Limb (tissue), 2 donors: Measurements from ENCODE around the gene EPG5.
A peak's percentile ranks its signal among the peaks of the same experiment; 100 is the strongest.
"Not testable (repeated sequence)": the region's sequence is repeated elsewhere in the genome, so short reads cannot be mapped to it uniquely, and the experiment has no call there.

Source experiments
- DNase-seq, 2 donors: peaks; one replicate each; pipeline ENCODE4 v3.0.0-alpha.2; 2016; ENCODE audit errors: extremely low spot score in 2 of 2

The EPG5 gene

GRCh38 chr18:45967007-45967706 lies at the start of gene EPG5:
Gene EPG5, minus strand, starts transcription at chr18:45967329. Its CDS starts 90 bp downstream, at chr18:45967239.
- peak; percentile 92 to 96 for DNase-seq

DNA sequence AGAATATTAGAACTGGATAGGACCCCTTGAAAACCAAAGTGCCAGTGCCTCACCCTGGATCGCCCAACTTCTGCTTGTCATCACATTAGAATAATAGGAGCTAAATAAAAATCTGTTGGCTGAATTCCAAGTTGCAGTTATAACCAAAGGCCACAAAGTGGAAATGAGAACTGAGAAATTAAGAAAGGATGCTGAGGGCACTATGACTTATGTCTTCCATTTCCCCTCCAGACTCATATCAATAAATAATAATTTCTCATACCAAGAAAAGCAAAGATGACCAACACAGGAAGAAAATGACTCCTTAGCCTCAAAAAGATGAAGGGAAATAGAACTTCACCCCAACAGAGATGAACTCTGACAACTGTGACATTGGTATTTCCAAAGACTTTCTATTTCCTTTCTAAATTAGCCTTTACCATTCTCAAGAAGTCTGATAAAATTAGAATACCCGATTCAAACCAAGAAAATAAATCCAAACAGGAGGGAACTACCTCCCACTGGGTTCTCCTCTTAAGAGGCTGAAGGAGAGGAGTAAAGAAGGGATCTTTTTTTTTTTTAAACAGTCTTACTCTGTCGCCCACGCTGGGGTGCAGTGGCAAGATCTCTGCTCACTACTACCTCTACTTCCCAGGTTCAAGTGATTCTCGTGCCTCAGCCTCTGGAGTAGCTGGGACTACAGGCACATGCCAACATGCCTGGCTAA lies 46.5 kb upstream of the EPG5 start:
- DNase-seq: no peak

DNA sequence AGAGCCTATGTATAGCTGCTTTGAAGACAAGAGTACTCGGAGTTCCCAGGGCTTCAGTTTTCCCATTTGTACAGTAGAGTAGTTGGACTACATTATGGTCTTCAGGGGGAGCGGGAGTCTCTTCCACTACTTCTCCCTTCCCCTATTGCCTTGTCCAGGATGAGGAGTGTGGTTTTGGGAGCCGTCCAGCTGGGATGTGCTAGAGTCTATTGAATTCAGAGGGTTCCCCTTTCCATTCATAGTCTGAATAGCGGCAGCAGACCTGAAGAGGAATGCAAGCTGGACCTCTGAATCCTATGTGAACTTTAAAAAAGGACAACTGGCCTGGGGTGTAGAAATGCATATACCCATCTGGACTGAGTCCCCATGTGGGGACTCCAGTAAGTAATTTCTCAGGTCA lies 43.5 kb upstream of the EPG5 start:
- DNase-seq: no peak

DNA sequence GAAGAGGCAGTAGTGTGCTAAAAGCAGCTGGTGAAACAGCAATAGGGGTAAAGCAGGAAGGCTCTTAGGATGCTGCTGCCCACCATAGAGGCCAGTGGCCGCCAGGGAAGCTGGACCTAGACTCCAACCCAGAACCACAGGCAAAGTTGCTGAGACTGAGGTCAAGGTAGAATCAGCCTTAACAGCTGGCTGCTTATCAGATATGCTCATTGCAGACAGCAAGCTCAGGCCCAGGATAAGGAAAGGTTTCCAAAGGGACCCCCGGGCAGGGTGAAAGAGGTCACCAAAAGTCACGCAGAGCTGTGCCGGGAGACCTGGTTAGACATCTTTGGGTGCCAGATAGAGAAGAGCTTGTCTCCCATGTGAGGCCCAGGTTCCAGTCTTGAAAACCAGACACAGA lies 42.9 kb upstream of the EPG5 start:
- no peak for DNase-seq

GRCh38 chr18:46009125-46009840 lies 42.2 kb upstream of the EPG5 start:
- DNase-seq: no peak

GRCh38 chr18:46008531-46008930 lies 41.4 kb upstream of the EPG5 start:
- no peak for DNase-seq

GRCh38 chr18:46007165-46007564 lies 40.0 kb upstream of the EPG5 start:
- no peak for DNase-seq

- DNase-seq: no peak
Measured at GRCh38 chr18:46002934-46003333, 35.8 kb upstream of the EPG5 start.

- no peak for DNase-seq
Measured at GRCh38 chr18:46001892-46002291, 34.8 kb upstream of the EPG5 start.

- DNase-seq: no peak
Measured at GRCh38 chr18:46001074-46001473, 33.9 kb upstream of the EPG5 start.

DNA sequence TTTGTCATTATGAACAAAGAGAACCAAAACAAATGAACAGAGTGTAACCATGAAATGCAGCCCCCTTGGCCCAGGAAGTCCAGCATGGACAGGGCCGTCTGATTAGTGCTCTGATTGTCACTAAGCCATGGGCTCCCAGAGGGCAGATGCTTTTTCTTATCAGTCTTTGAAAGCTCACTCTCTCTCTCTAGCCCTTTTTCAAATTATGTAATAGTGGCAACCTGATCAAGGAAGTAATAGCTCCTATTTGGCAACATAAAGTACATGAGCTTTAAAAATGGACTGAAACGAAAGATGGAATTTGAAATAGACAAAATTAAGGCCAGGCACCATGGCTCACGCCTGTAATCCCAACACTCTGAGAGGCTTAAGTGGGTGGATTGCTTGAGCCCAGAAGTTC lies 32.4 kb upstream of the EPG5 start:
- DNase-seq: no peak

GRCh38 chr18:45998244-45998643 lies 31.1 kb upstream of the EPG5 start:
- DNase-seq: no peak

DNA sequence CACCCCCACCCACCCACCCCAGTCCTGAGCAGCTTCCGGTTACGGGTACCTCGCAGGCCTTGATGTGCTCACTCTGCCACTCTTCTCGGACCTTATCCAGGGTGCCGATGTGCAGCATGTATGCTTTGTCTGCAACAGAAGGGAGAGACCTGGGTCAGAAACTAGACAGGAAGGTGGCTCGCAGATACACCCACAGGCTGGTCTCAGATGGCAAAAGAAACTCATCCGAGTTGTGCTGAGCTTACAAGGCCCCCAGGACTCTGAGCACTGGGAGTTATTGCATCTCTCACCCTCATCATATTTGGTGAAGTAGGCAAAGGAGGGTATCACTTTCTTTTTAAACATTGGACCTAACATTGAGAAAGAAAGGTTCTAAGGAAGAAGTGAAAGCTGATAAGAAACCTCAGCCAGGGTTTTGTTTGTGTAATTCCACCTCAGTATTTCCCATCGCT lies 30.6 kb upstream of the EPG5 start:
- DNase-seq: no peak

DNA sequence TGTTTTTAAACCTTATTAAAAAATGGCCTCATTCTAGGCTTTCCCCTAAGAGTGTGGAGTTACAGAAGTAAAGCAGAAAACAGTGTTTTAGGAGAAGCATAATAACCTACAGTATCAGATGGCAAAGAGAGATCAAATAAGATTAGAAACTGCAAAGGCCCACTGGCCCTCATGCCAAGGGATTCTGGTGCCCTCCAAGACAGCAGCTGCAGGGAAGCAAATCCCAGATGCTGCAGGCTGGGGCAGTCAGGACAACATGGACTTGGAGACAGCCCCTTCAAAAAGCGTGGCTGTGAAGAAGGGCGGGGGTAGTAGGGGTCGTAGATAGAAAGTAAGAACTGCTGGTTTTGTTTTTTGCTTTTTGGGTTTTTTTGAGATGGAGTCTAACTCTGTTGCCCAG lies 28.3 kb upstream of the EPG5 start:
- DNase-seq: no peak

- DNase-seq: no peak
Measured at GRCh38 chr18:45993438-45993837, 26.3 kb upstream of the EPG5 start.

DNA sequence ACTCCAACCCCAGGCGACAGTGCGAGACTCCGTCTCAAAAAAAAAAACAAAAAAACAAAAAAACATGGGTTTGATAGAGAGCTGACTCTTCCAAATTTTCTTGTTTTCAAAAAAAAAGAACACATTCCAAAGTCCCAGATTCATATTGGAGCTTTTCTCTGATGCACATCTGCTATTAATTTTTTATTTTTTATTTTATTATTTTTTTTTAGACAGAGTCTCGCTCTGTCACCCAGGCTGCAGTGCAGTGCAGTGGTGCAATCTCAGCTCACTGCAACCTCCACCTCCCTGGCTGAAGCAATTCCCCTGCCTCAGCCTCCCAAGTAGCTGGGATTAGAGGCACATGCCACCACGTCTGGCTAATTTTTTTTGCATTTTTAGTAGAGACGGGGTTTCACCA lies 25.4 kb upstream of the EPG5 start:
- not testable (repeated sequence) for DNase-seq

DNA sequence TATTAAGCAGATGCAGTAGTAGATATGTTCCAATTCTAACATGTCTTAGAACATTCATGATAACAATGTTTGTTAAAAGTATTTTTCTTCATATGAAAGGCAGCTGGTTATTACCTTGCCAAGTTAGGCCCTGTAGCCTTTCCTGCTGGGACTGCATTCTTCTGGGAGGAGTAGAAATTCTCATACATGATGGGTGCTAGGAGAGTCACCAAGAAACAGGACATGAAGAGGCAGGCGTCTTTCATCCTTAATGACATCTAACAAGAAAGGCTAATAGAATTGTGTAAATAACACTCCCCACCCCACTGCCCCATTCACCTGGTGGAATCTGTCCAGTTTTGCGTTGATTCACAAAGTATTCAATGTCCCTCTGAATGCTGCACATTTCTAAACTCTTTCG lies 24.7 kb upstream of the EPG5 start:
- no peak for DNase-seq

- no peak for DNase-seq
Measured at GRCh38 chr18:45984546-45985235, 17.6 kb upstream of the EPG5 start.

GRCh38 chr18:45981821-45982220 lies 14.7 kb upstream of the EPG5 start:
- DNase-seq: no peak

- DNase-seq: no peak
Measured at GRCh38 chr18:45980229-45980628, 13.1 kb upstream of the EPG5 start.

GRCh38 chr18:45978084-45978483 lies 11.0 kb upstream of the EPG5 start:
- no peak for DNase-seq

DNA sequence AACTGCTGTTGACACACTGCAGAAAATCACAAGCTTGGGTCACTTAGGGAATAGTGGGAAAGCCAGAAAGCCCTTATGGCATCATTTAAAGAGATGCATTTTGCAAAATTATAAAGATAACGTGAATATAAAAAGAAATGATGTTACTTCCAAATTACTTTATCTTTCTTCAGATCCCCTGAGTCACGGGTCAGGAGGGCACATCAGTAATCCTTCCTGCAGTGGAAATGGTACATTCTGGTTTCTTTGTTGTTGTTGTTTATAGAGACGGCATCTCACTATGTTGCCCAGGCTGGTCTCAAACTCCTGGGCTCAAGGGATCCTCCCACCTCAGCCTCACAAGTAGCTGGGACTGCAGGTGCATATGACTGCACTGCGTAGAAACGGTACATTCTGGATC lies 9.8 kb upstream of the EPG5 start:
- no peak for DNase-seq
